ENCODE measurements around the gene L3MBTL4. TPM values are rescaled to one million over a fixed set of nuclear protein-coding genes. Genes with fewer than 3 reads are reported as not detected.

The L3MBTL4 gene
- polyA plus RNA-seq (2013, experiment 1 of 2), result 0.95 TPM
- 0.95 TPM for polyA plus RNA-seq (2013, experiment 2 of 2)

DNA sequence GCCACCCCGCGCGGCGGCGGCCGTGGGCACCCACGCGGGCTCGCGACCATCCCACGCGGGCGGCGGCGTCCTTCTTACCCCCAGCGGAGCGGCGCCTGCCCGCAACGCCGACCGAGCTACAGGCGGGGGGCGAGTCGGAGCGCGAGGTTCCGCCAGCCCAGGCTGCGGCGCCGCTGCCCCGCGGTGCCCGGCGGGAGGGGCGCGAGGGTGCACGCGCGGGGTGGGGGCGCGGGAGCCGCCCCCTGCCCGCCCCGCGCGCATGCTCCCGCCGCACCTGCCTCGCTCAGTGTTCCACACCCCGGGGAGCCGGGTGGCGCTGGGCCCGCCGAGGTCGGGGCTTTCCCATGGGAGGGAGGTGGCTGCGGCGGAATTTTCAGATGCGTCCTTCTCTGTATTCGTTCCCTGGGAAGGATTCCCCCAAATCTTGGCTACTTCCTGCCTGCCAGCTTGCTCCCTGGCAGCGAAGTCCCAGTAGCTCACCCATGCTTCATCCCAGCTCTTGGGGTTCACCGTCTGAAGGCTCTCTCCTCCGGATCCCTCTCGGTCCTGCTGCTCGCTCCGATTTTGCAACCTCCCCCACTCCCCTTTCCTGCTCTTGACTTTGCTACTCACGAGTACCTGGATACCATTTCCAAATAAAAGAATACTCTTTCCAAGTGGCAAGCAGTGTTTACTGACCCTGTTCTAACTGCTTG, at the start of gene L3MBTL4:
Gene L3MBTL4 (minus strand): TSS at position 189 of the 695 bp plus-strand sequence. CDS start 103,286 bp downstream, outside the sequence.
- Histone ChIP-seq H4K8ac (ENCODE audit: low read depth, low read length) (no peak within 1 kb of the TSS), H2BK5ac (ENCODE audit: low read length) (no peak within 1 kb of the TSS), H3K4me1 (ENCODE audit: control insufficient read depth, low read depth, low read length) (no peaks in the 10 kb centered on the region), H3K4ac (ENCODE audit: low read depth, low read length) (peak within 1 kb of the TSS; percentile 95), H2BK120ac (ENCODE audit: low read depth, low read length) (no peak within 1 kb of the TSS), H3K36me3 (ENCODE audit: control insufficient read depth, insufficient read depth, low read length) (no peaks in the 10 kb centered on the region), H3K23ac (ENCODE audit: low read length) (peak within 1 kb of the TSS; percentile 53), H3K79me1 (ENCODE audit: low read length) (no peaks in the 10 kb centered on the region), H3K56ac (ENCODE audit: low read length) (peak within 1 kb of the TSS; percentile 90), H4K5ac (ENCODE audit: low read length) (no peak within 1 kb of the TSS), H3K27me3 (ENCODE audit: insufficient read depth, low read length, poor library complexity) (no peaks in the 10 kb centered on the region), H3K18ac (ENCODE audit: low read length) (peak within 1 kb of the TSS; percentile 96), H3K9ac (ENCODE audit: low read length) (peak within 1 kb of the TSS; percentile 78), H2AK5ac (ENCODE audit: low read length) (no peak within 1 kb of the TSS), H3K79me2 (ENCODE audit: control insufficient read depth, insufficient read depth, low read length) (no peaks in the 10 kb centered on the region), H3K4me3 (ENCODE audit: low read length) (peak within 1 kb of the TSS; percentile 47), H2BK15ac (replicated peaks; ENCODE audit: low read depth) (peak within 1 kb of the TSS; percentile 87), H3K27ac (ENCODE audit: low read depth, low read length) (no peak within 1 kb of the TSS), H3K4me2 (ENCODE audit: low read length) (peak within 1 kb of the TSS; percentile 85)
- no CpG with 5 or more reads among the region's 67 CpGs for WGBS (ENCODE audit: extremely low coverage, insufficient coverage, low lambda C conversion rate)
- DNase-seq, result peak; percentile 38

DNA sequence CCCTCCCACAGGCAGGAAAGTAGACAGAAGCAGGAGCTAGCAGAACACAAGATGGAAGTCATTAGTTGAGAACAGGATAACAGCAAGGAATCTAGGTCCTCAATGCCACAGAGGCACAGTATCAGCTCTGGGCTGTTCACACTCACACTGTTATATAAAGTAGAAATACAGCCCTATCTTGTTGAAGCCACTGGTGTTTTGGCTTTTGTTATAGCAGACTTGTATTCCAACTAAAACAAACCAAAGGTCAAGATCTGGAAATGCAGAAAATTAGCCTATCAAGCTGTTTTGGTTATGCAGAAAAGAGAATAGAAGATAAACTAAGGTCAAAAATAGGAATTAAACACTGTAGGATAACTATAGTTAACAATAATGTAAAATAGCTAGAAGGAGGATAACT, 37.5 kb upstream of the L3MBTL4 start:
- Histone ChIP-seq H2AK5ac (ENCODE audit: low read length) (no peak overlapping the region), H2BK15ac (replicated peaks; ENCODE audit: low read depth) (no peak overlapping the region), H3K4me2 (ENCODE audit: low read length) (no peak overlapping the region), H4K5ac (ENCODE audit: low read length) (no peak overlapping the region), H3K23ac (ENCODE audit: low read length) (no peak overlapping the region), H2BK120ac (ENCODE audit: low read depth, low read length) (no peak overlapping the region), H3K18ac (ENCODE audit: low read length) (no peak overlapping the region), H3K79me1 (ENCODE audit: low read length) (no peaks in the 10 kb centered on the region), H3K36me3 (ENCODE audit: control insufficient read depth, insufficient read depth, low read length) (no peaks in the 10 kb centered on the region), H3K4me1 (ENCODE audit: control insufficient read depth, low read depth, low read length) (no peaks in the 10 kb centered on the region), H3K79me2 (ENCODE audit: control insufficient read depth, insufficient read depth, low read length) (no peaks in the 10 kb centered on the region), H3K27ac (ENCODE audit: low read depth, low read length) (no peak overlapping the region), H3K9ac (ENCODE audit: low read length) (no peak overlapping the region), H2BK5ac (ENCODE audit: low read length) (no peak overlapping the region), H3K4me3 (ENCODE audit: low read length) (no peak overlapping the region), H3K4ac (ENCODE audit: low read depth, low read length) (no peak overlapping the region), H3K56ac (ENCODE audit: low read length) (no peak overlapping the region), H4K8ac (ENCODE audit: low read depth, low read length) (no peak overlapping the region), H3K27me3 (ENCODE audit: insufficient read depth, low read length, poor library complexity) (no peaks in the 10 kb centered on the region)
- no peak for DNase-seq

DNA sequence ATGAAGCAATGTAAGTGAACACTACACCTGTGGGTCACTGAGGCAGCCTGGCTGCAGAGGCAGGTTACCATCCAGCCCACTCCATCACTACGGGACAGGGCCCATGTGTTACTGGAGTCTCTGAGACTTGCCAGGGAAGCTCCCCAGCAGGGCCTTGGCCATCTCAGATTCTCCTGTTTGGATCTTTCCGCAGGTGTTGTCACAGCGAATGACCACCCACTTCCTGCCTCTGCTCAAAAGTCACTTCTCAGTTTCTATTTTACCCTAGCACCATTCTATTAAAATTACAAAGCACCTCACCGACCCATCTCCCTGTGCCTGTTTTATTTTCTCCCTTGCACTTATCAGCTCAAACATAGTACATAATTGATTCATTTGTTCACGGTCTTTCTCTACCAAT, 34.5 kb upstream of the L3MBTL4 start:
- no peaks in the 10 kb centered on the region for H3K27me3 ChIP-seq (ENCODE audit: insufficient read depth, low read length, poor library complexity)
- no peak overlapping the region for H3K18ac ChIP-seq (ENCODE audit: low read length)
- no peaks in the 10 kb centered on the region for H3K36me3 ChIP-seq (ENCODE audit: control insufficient read depth, insufficient read depth, low read length)
- H3K9ac ChIP-seq (ENCODE audit: low read length), result no peak overlapping the region
- H2AK5ac ChIP-seq (ENCODE audit: low read length), result no peak overlapping the region
- H3K4ac ChIP-seq (ENCODE audit: low read depth, low read length), result no peak overlapping the region
- no peak overlapping the region for H3K27ac ChIP-seq (ENCODE audit: low read depth, low read length)
- no peak overlapping the region for H2BK5ac ChIP-seq (ENCODE audit: low read length)
- H4K8ac ChIP-seq (ENCODE audit: low read depth, low read length), result no peak overlapping the region
- no peaks in the 10 kb centered on the region for H3K79me2 ChIP-seq (ENCODE audit: control insufficient read depth, insufficient read depth, low read length)
- H2BK15ac ChIP-seq (replicated peaks; ENCODE audit: low read depth), result no peak overlapping the region
- H3K4me2 ChIP-seq (ENCODE audit: low read length), result no peak overlapping the region
- no peak overlapping the region for H3K4me3 ChIP-seq (ENCODE audit: low read length)
- H4K5ac ChIP-seq (ENCODE audit: low read length), result no peak overlapping the region
- H3K56ac ChIP-seq (ENCODE audit: low read length), result no peak overlapping the region
- no peak overlapping the region for H3K23ac ChIP-seq (ENCODE audit: low read length)
- H2BK120ac ChIP-seq (ENCODE audit: low read depth, low read length), result no peak overlapping the region
- no peaks in the 10 kb centered on the region for H3K79me1 ChIP-seq (ENCODE audit: low read length)
- no CpG with 5 or more reads among the region's 5 CpGs for WGBS (ENCODE audit: extremely low coverage, insufficient coverage, low lambda C conversion rate)
- H3K4me1 ChIP-seq (ENCODE audit: control insufficient read depth, low read depth, low read length), result no peaks in the 10 kb centered on the region
- no peak for DNase-seq

DNA sequence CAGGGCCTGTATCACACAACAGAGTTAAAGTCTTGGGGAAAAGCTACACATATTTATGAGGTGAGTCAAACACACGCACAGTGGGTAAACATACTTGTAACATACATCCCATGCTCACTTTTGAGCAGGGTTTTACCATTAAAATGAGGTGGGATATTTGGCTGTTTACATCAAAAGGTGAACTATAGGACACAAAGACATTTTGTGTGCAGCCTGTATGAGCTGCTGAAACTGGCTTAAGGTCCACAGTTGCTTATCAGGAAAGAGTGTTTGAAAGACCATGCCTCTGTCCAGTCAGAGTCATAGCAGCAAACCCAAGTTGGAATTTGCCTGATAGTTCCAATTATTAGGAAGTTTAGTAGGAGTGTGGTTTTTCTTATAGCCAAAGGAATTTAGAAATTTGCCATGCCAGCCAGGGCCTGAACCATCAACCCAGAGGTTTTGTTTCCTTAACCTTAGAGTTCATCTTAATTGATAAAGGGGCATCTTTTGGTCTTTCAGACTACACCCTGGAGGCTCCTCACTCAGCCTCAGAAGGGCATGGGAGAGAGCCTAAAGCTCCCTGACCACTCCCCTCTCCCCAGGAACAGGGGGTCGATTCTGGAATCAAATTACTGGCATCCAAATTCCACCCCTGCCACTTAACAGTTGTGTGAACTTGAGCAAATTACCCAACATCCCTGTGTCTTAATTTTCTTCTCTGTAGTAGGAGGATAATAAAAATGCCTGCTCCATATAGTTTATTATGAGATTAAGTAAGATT, 29.9 kb upstream of the L3MBTL4 start:
- Histone ChIP-seq H3K36me3 (ENCODE audit: control insufficient read depth, insufficient read depth, low read length) (no peaks in the 10 kb centered on the region), H4K5ac (ENCODE audit: low read length) (no peak overlapping the region), H4K8ac (ENCODE audit: low read depth, low read length) (no peak overlapping the region), H3K79me1 (ENCODE audit: low read length) (no peaks in the 10 kb centered on the region), H3K4me3 (ENCODE audit: low read length) (no peak overlapping the region), H3K4me1 (ENCODE audit: control insufficient read depth, low read depth, low read length) (no peaks in the 10 kb centered on the region), H3K27ac (ENCODE audit: low read depth, low read length) (no peak overlapping the region), H3K9ac (ENCODE audit: low read length) (no peak overlapping the region), H2BK5ac (ENCODE audit: low read length) (no peak overlapping the region), H3K27me3 (ENCODE audit: insufficient read depth, low read length, poor library complexity) (no peaks in the 10 kb centered on the region), H3K18ac (ENCODE audit: low read length) (no peak overlapping the region), H3K56ac (ENCODE audit: low read length) (no peak overlapping the region), H2BK15ac (replicated peaks; ENCODE audit: low read depth) (no peak overlapping the region), H3K23ac (ENCODE audit: low read length) (no peak overlapping the region), H3K4ac (ENCODE audit: low read depth, low read length) (no peak overlapping the region), H2BK120ac (ENCODE audit: low read depth, low read length) (no peak overlapping the region), H3K79me2 (ENCODE audit: control insufficient read depth, insufficient read depth, low read length) (no peaks in the 10 kb centered on the region), H3K4me2 (ENCODE audit: low read length) (no peak overlapping the region), H2AK5ac (ENCODE audit: low read length) (no peak overlapping the region)
- no peak for DNase-seq
- no CpG with 5 or more reads among the region's 2 CpGs for WGBS (ENCODE audit: extremely low coverage, insufficient coverage, low lambda C conversion rate)

DNA sequence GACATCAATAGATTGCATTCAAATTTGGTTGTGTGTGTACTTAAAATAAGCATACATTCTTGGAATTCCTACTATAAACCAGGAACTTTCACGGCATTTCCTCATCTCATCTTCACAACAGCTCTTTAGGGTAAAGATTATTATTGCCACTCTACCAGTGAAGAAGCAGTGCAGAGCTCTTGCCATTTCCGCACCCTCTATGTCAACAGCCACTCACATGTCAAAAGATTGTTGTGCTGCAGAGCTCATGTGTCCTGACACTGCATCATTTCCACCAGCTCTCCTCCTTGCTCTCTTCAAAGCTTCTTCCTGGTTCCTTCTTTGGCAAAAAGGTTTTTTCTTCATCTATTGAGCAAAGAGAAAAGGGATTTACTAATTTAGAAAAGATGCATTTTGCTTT, 26.5 kb upstream of the L3MBTL4 start:
- Histone ChIP-seq H2BK15ac (replicated peaks; ENCODE audit: low read depth) (no peak overlapping the region), H2BK5ac (ENCODE audit: low read length) (no peak overlapping the region), H3K27me3 (ENCODE audit: insufficient read depth, low read length, poor library complexity) (no peaks in the 10 kb centered on the region), H3K4me1 (ENCODE audit: control insufficient read depth, low read depth, low read length) (no peaks in the 10 kb centered on the region), H3K27ac (ENCODE audit: low read depth, low read length) (no peak overlapping the region), H3K56ac (ENCODE audit: low read length) (no peak overlapping the region), H2BK120ac (ENCODE audit: low read depth, low read length) (no peak overlapping the region), H3K4me2 (ENCODE audit: low read length) (no peak overlapping the region), H3K4me3 (ENCODE audit: low read length) (no peak overlapping the region), H3K4ac (ENCODE audit: low read depth, low read length) (no peak overlapping the region), H3K79me2 (ENCODE audit: control insufficient read depth, insufficient read depth, low read length) (no peaks in the 10 kb centered on the region), H3K79me1 (ENCODE audit: low read length) (no peaks in the 10 kb centered on the region), H2AK5ac (ENCODE audit: low read length) (no peak overlapping the region), H3K36me3 (ENCODE audit: control insufficient read depth, insufficient read depth, low read length) (no peaks in the 10 kb centered on the region), H3K9ac (ENCODE audit: low read length) (no peak overlapping the region), H3K23ac (ENCODE audit: low read length) (no peak overlapping the region), H3K18ac (ENCODE audit: low read length) (no peak overlapping the region), H4K8ac (ENCODE audit: low read depth, low read length) (no peak overlapping the region), H4K5ac (ENCODE audit: low read length) (no peak overlapping the region)
- no CpG with 5 or more reads among the region's 2 CpGs for WGBS (ENCODE audit: extremely low coverage, insufficient coverage, low lambda C conversion rate)
- DNase-seq, result no peak

Measured in mesendoderm (in vitro differentiated cells).